Suppressor macrophage (primary cell): ENCODE data around the gene UBASH3B.
"Not testable (repeated sequence)": the region's sequence is repeated elsewhere in the genome, so short reads cannot be mapped to it uniquely, and the experiment has no call there.

Experiments
- DNase-seq, 4 experiments: peaks; one replicate each; pipeline ENCODE4 v3.0.0-alpha.2; 2020 to 2022

Gene UBASH3B

GRCh38 chr11:122861631-122862030, 206.1 kb downstream of the UBASH3B start:
- DNase-seq: no peak

GRCh38 chr11:122862091-122862490, 206.6 kb downstream of the UBASH3B start:
- no peak for DNase-seq

DNA sequence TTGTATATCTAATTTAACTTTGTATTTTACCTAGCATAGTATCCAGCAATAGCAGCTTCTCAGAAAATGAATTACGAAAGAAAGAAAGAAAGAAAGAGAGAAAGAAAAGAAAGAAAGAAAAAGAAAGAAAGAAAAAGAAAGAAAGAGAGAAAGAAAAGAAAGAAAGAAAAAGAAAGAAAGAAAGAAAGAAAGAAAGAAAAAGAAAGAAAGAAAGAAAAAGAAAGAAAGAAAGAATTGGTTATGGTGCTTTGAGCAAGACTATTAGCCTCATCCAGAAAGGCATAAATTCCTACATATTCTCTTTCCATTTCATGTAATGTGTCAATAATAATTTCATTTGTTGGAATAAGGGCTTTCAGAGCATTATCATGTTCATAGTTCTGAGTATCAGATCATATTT, 207.6 kb downstream of the UBASH3B start:
- not testable (repeated sequence) for DNase-seq

DNA sequence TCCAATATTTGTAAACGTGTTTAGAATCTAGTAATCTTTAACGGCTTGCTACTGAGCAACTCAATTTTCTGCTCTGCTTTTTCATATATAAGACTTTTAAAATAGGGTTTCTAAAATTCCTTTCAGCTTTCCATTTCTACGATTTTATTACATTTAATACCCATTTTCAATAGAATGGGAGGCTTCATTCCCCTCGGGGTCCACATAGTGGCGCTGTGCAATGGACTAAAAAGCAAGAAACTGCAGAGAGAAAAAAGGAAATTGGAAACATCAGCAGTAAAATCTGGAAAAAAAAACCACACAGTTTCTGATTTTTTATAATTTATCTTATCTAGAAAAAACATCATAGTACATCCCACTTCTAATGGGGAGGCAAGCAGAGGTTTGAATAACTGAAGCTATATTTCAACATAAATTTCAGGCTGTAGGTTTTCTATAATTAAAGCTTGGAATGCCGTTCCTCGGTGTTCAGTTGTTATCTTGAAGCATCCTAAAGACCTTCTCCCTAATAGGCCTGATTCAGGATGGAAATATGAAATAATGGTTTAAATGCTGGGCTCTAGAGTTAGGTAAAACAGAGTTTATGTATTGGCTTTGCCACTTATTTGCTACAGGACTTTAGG, 208.3 kb downstream of the UBASH3B start:
- peak; percentile 69 to 85 (median 78) for DNase-seq
